Caki2 (cell line): ENCODE measurements around the gene RCHY1. TPM values are rescaled to one million over a fixed set of nuclear protein-coding genes. Genes with fewer than 3 reads are reported as not detected.
"Not testable (repeated sequence)": the region's sequence is repeated elsewhere in the genome, so short reads cannot be mapped to it uniquely, and the experiment has no call there.

Source experiments
- DNase-seq: peaks from one replicate; pipeline ENCODE4 v3.0.0-alpha.2; 2015; ENCODE audit warnings: low read depth
- in situ Hi-C: cut with HindIII; loops from 2 replicates; pipeline ENCODE4 v1.10.0; 2016; ENCODE audit warnings: low sequenced_read_pairs, low pct_unique_long_range_greater_than_20kb, mixed read lengths
- total RNA-seq: library from RNA; depleted of rRNA; stranded (reverse); fragments of >200 nt; shearing (Covaris generic); gene quantifications from 2 replicates; pipeline ENCODE4 v1.2.3, GENCODE V29; 2014; ENCODE audit warnings: low replicate concordance

RCHY1 gene
- total RNA-seq, 1 experiment from 2014 or later = 3.5 TPM

DNA sequence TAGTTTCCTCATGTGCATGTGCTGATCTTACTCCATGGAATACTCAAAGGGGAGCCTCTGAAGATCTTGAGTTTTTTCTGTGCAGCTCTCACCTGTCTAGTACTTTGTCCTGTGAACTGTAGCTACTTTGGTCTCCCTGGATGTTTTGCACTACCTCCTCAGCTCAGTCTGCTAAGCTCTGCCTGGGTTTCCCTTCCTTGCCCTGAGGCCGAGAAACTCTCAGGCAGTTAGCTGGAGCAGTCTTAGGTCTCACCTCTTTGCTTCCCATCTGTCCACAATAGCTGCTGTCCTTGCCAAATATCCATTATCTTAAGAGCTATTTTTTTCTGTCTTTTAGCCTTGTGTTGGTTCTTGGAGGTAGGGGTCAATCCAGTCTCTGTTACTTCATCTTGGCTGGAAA, 11.7 kb upstream of the RCHY1 start:
- in situ Hi-C loops = no loop called here
- no peak for DNase-seq

DNA sequence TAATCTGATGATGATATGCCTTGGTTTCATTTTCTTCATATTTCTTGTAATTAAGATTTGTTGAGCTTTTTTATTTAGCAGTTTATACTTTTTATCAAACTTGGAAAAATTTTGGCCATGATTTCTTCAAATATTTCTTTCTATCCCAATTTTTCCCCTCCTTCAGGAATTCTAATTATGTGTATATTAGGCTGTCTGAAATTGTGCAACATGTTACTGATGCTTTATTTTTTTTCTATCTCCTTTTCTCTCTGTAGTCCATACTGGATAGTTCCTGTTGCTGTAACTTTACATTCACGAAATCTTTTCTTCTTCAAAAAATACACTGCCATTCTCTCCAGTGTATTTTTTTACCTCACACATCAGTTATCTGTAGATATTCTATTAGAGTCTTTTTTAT, 10.9 kb upstream of the RCHY1 start:
- no peak for DNase-seq
- in situ Hi-C loops = no loop called here

DNA sequence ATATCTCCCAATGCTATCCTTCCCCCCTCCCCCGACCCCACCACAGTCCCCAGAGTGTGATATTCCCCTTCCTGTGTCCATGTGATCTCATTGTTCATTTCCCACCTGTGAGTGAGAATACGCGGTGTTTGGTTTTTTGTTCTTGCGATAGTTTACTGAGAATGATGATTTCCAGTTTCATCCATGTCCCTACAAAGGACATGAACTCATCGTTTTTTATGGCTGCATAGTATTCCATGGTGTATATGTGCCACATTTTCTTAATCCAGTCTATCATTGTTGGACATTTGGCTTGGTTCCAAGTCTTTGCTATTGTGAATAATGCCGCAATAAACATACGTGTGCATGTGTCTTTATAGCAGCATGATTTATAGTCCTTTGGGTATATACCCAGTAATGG, 5.2 kb upstream of the RCHY1 start:
- in situ Hi-C loops, DNase-seq: not testable (repeated sequence)

DNA sequence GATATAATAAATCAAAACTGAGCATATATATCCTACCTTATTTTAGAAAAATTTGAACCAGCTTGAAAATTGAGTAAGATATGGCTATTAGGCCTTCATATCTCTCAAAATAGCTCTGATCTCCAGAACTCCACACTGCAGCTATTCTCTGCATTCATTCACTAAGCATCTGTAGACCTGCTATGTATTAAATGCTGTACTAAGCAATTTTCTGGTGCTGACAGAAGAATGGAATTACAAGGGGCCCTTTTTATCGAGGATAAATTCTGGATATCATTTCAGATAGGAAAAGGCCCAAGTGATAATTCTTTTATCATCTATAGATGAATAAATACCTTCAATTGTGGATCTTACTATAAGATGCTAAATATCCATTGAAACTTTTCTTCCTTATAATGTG, 1.9 kb upstream of the RCHY1 start:
- DNase-seq = no peak
- in situ Hi-C loops = no loop called here

DNA sequence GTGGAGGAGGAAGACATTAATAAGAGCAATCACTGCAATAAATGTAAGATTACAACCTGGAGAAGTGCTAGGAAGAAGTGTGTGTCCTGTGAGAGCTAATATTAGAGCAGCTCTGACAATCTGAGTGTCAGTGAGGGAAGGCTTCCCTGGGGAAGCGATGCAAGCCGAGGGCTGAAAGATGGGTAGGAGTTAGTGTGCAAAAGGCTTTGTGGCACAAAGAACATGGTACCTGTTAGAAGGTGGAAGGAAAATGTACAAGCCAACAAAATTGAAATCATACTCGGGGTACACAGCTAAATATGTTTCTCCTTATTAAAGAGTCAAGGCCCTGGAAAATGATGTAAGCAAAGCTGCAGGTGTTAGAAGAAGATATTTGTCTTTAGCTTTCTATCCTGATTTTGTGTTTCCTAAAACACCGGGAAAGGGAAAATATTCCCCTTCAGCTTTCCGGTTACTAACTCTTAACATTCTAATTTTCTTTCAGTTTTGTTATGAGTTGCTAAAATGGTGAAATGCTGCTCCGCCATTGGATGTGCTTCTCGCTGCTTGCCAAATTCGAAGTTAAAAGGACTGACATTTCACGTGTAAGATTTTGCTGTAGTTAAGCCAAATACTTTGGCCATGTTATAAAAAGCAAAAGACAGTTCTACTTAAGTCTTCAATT, 878 bp upstream of the RCHY1 start:
- no peak for DNase-seq
- in situ Hi-C loops = no loop called here

DNA sequence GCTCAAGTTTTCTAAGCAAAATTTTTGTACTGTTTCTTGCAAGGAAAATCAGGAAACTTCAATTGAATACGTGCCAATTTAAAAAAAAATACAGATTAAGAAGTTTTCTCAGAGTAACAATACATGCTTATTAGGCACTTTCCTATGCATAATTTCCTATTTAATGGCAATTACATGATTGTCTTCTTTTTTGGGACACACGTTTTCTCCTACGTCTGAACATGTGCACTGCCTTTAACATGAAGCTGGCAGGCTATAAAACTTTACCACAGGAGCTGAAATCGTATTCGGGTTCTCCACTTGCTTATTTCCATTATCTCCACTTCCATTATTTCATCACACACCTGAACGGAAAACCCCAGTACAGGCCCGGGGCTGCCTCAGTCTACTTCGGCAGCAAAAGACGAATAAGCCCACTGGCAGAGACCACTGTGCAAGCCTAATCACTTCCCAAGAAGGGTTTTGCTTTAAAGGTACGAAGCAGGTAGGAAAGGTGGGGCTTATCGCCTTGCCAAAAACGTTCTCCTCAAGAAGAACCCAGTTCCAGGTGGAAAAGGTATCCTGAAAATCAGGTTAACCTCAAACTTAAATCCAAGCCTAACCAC, 575 bp downstream of the RCHY1 start:
- no peak for DNase-seq
- in situ Hi-C loops = no loop called here

DNA sequence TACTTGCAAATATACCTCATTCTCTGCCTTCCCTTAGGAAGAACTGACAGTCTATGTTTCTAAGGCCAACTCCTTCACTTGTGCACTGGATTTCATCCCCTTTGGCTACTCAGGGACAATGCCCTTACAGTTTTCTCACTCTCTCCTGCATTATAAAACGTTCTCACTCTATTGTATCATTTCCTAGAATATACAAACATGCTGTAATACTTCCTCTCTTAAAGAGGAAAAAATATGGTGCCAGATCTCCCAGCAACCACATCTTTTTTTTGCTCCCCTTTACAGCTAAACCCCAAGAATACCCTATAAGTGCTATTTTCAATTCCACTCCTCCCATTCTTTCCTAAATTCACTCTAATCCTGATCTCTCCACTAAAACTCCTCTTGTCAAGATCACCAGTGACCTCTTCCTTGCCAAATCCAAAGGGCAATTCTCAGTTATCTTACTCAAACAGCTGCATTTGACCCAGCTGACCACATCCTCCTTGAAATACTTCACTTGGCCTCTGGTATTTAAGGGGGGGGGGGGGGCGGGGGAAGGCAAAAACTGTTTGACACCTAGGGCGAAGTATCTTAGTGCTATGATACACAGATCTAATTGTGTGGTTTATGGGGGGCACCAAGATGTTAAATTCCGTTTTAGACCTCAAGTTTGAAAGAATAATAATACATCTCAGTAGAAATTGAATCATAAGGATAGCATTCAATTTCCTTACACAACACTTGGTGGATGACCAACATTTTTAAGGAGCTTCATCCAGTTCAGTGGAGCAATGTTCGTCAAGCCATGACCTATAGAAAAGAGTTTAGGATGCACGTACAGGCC, 1.6 kb downstream of the RCHY1 start:
- in situ Hi-C loops = no loop called here
- DNase-seq = peak; percentile 23

DNA sequence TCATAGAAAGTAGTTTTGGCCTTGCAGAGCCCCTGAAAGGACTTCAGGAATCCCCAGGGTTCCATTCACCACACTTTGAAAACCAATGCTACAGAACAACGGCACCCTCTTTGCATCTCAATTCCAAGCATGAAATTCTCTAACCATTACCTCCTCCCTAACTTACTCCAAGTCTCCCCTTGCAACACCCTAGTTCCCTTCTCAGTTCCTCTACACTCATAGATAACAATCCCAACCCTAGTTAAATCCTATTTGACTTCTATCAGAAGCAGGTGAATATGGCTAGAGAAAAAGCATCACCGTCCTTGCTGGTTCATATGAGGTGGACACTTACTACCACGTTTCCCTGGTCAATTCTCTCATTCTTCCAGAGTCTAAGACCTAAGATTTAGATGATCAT, 2.4 kb downstream of the RCHY1 start:
- DNase-seq = no peak
- in situ Hi-C loops = no loop called here

DNA sequence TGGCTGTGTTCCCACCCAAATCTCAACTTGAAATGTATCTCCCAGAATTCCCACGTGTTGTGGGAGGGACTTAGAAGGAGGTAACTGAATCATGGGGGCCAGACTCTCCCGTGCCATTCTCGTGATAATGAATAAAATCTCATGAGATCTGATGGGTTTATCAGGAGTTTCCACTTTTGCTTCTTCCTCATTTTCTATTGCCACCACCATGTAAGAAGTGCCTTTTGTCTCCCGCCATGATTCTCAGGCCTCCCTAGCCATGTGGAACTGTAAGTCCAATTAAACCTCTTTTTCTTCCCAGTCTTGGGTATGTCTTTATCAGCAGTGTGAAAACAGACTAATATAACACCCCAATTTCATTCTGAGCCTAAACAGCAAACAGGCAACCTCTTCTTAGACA, 4.6 kb downstream of the RCHY1 start:
- DNase-seq, in situ Hi-C loops: not testable (repeated sequence)

DNA sequence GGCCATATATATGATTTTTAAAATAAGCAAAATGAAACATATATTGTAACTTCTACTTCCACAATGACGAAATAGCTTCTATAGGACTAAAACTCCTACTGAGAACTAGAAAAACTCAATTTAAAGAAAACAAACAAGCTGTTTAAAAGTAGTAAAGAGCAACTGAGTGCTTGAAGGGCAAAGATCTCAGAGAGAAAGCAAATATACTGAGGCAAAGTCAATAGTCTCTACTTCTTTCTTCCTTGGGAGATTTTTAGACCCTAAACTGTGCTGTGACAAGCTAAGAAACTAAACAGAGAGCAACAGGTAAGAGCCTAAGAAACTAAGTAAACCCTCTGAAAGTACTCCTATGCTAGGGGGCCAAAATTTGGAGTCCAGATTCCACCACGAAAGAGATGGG, 8.6 kb downstream of the RCHY1 start:
- DNase-seq = no peak
- in situ Hi-C loops = no loop called here

DNA sequence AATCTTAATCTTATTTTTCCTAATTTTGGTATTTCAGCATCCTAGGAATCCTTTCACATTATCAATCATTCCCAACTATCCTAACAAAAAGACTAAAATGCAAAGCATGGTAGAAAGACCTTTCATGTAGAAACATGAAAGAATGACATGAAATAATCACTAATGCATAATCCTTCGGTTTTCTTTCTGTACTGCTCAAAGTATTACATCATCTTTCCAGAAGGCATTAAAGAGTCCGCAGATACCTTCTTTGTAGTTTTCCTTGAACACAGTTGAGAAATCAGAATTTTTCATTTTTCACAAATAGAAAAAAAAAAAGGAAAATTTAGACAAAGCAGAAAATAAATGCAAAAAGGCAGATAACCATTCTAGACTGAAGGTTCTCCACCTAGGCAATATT, 11.5 kb downstream of the RCHY1 start:
- in situ Hi-C loops = no loop called here
- no peak for DNase-seq

DNA sequence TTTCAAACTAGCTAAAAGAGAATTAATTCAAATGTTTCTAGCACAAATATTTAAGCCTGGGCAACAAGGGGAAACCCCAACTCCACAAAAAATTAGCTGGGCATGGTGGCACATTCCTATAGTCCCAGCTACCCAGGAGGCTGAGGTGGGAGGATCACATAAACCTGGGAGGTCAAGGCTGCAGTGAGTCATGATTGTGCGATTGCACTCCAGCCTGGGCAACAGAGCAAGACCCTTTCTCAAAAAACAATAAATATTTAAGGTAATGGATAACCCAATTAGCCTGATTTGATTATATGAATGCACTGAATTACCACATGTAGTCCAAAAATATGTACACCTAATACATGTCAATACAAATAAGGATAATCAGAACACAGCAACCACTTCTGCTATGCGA, 14.3 kb downstream of the RCHY1 start:
- in situ Hi-C loops = no loop called here
- no peak for DNase-seq

DNA sequence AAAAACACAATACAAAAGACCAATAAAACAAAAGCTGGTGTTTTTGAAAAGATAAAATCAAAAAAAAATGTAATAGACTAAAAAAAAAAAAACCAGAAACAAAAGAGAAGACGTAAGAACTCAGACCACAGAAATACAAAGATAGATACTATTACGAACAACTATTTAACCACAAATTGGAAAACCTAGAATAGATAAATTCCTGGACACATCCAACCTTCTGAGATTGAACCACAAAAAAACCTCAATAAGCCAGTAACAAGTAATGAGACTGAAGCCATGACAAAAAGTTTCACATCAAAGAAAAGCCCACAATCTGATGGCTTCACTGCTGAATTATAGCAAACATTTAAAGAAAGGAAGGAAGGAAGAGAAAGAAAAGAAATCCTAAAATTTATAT, 16.2 kb downstream of the RCHY1 start:
- in situ Hi-C loops = no loop called here
- DNase-seq = no peak

DNA sequence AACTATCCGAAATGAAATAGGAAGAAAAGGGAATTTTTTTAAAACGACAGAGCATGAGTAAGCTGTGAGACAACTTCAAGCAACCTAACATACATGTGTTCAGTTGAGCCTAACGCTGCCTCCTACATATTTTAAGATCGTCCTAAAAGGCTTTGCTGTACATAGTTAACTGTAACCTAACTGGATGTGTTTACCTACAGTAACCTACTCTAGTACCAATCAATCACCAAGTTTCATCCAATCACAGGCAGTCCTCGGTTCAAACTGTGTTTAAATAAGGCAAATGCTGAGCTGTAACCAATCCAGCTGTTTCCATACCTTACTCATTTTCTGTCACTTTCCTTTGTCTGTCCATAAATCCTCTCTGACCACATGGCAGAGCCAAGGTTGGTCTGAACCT, 17.1 kb downstream of the RCHY1 start:
- in situ Hi-C loops = no loop called here
- DNase-seq = no peak

DNA sequence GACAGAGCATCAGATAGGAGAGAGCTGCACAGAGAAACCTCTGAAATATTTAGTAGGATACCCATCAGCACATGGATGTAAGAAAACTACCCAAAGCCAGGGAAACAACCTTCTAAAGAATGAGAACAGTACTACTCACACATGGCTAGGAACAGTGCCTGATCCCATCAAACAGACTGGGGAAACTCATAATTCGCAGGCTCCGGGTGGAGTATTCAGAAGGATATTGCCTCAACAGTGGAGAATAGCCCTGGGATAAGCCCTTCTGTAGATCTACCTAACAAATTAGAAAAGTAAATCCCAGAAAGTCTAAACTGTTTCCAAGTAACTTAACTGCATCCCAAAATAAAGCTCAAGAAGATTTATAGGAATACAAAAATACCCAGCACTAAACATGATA, 17.8 kb downstream of the RCHY1 start:
- in situ Hi-C loops = no loop called here
- DNase-seq = no peak

DNA sequence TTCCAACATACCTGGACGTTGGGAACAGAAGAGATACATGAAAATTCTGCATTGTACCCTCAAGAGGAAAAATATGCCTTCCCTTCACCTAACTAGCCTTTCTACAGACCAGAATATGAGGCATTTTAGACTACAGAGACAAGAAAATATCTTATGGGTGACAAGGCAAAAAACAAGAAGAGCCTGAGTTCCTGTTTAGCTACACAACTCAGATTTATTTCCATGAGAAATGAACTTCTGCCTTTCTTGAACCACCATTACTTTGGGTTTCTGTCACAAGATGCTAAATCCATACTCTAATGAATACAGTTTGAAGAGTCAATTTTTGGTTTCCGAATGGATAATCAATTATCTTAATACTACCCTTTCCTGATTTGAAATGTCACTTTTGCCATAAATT, 18.7 kb downstream of the RCHY1 start:
- in situ Hi-C loops = no loop called here
- DNase-seq = no peak

DNA sequence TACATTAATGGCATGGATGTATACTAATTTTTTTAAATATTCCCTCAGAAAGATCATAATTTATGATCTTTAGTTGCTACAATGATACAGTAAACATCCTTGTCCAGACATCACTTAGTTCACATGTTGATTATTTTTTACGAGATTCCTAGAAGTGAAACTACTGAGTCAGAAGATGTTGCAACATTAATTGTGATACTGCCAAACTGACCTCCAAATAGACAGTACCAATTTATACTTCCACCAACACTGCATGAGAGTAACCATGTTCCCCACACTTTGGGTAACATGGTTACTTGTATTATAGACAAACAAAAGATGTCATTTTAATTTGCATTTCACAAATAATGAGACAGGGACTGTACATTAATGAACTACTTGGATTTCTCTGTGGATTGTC, 19.6 kb downstream of the RCHY1 start:
- DNase-seq = no peak
- in situ Hi-C loops = no loop called here

DNA sequence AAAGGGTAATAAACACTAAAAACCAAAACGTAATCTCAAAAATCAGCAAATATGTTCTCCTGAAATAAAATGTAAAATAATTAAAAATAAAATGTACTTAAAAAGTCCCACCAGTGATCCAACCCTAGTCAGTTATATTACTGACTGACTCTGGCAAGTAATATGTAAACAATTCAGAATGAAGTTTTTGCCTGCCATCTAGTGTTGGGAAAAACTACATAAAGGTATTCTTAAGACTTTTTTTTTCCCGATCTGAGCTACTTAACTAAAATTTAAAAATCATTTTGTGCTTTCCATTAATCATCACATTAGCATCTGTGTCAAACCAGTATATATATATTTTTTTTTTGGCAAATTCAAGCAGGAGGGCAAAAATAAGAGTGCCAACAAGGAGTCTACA, 24.0 kb downstream of the RCHY1 start:
- in situ Hi-C loops = no loop called here
- DNase-seq = no peak

DNA sequence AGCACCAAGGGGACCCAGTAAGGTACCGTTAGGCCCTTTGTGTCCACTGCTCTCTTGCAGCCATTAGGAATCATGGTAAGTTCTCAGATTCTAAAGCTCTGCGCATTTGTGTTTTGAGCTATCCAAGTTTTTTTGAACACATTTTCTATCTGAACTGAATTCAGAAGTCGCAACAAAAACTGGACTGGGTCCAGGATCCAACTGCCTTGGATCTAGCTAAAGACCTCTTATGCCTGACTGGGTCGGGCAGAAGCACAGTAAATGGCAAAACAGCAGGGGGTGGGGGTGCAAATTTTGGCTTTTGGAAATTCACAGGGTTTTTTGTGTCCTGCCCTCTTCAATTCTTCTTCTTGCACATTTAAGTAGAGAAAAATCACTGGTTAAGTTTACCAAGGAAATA, 30.0 kb downstream of the RCHY1 start:
- in situ Hi-C loops = no loop called here
- no peak for DNase-seq

DNA sequence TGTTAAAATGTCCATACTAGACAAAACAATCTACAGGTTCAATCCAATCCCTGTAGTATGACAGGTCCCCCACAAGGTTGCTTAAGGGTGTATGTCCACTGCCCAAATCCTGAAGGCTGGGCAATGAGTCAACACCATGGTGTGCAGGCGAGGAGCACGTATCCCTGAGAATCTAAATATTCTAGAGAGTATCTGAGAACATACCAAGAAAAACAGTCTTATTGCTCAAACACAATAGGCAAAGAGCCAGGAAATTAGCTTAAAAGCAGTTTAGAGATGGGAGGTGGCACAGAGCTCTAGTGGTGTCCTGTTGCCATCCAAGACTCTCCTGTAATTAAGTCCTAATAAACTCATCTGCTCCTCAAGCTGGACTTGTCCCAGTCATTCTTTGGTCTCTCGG, 37.0 kb downstream of the RCHY1 start:
- in situ Hi-C loops = no loop called here
- no peak for DNase-seq
